Thoracic aorta (tissue), 2 donors: ENCODE data around the gene DPF3. TPM values are rescaled to one million over a fixed set of nuclear protein-coding genes. Genes with fewer than 3 reads are reported as not detected.

ENCODE experiments used
- ATAC-seq: fragments of 150-250 bp; one replicate; pipeline ENCODE4 v1.8.0; 2017; ENCODE audit warnings: low read depth; ENCODE audit not compliant: insufficient number of reproducible peaks, low FRiP score
- DNase-seq: peaks from one replicate; pipeline ENCODE4 v3.0.0-alpha.2; 2020; ENCODE audit warnings: low spot score
- H3K27ac ChIP-seq, 2 donors: fragments of 200-600 bp; sonication (generic); 1 replicate in 1 of 2; 2 replicates in 1 of 2; pipeline ENCODE4 v1.5.1; 2016; ENCODE audit warnings: mild to moderate bottlenecking in 2 of 2, moderate library complexity in 2 of 2
- H3K27me3 ChIP-seq: fragments of 200-600 bp; sonication (generic); replicated peaks from 2 replicates; pipeline ENCODE4 v1.6.0; 2016; ENCODE audit warnings: mild to moderate bottlenecking; ENCODE audit not compliant: insufficient read depth
- H3K36me3 ChIP-seq: fragments of 200-600 bp; sonication (generic); one replicate; pipeline ENCODE4 v1.5.1; 2016
- H3K4me1 ChIP-seq, 2 donors: fragments of 200-600 bp; sonication (generic); 1 replicate in 1 of 2; 2 replicates in 1 of 2; pipeline versions ENCODE4 v1.5.1 to v1.6.0; 2016; ENCODE audit warnings: low read depth in 2 of 2, mild to moderate bottlenecking in 1 of 2; ENCODE audit not compliant: control insufficient read depth in 1 of 2
- H3K4me3 ChIP-seq: fragments of 200-600 bp; sonication (generic); 2 replicates; pipeline ENCODE4 v1.5.1; 2016; ENCODE audit warnings: mild to moderate bottlenecking
- H3K9me3 ChIP-seq: fragments of 200-600 bp; sonication (generic); 2 replicates; pipeline ENCODE4 v1.5.1; 2016
- CTCF ChIP-seq: fragments of 200-600 bp; sonication (generic); IDR thresholded peaks from one replicate; pipeline ENCODE4 v1.5.1; 2019; ENCODE audit warnings: antibody characterized with exemption
- total RNA-seq, 2 donors: library from RNA; depleted of rRNA; stranded (reverse); fragments of >200 nt; gene quantifications; one replicate each; pipeline versions ENCODE4 v1.1.0 to v1.2.3, GENCODE V29; 2016

DPF3 gene
- total RNA-seq, 2 donors from 2014 or later, result 2.2 to 8.9 TPM

DNA sequence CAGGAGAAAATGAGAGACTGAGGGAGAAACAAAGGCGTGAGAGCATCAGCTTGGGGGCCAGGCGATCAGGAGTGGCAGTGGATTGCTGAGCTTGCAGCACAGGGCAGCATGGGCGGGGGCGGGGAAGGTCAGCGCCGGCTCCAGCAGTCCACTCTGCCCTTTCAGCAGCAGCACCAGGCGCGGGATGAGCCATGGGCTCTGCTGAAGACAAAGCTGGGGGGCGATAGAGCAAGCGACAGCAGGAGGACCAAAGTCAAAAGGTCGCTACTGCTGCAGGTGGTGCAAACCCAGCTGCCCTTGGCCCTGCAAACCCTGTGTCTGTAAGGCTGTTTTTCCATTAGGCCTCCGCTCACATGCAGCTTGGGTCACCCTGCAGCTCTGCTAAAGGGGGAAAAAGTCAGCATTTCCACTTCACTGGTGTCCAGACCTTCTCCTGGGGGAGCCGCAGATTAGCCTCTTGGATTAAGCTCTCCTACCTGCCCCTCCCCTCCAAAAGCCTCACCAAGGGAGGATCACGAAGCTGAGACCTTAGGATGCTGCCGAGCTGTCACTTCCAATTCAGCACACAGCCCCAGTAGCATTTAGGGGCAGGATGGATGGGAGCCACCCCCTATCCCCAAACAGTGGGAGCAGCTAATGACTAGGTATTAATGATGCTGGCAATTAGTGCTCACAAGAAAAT is 204.8 kb downstream of the DPF3 start:
- DNase-seq, result no peak
- no peaks in the 10 kb centered on the region for H3K4me1 ChIP-seq
- H3K27me3 ChIP-seq, result no peaks in the 10 kb centered on the region
- no peak overlapping the region for H3K4me3 ChIP-seq
- ATAC-seq, result no peak
- H3K27ac ChIP-seq, result no peak overlapping the region
- H3K9me3 ChIP-seq, result no peaks in the 10 kb centered on the region
- no peak for TF ChIP-seq CTCF
- peaks cover 4% of the 10 kb centered on the region for H3K36me3 ChIP-seq

DNA sequence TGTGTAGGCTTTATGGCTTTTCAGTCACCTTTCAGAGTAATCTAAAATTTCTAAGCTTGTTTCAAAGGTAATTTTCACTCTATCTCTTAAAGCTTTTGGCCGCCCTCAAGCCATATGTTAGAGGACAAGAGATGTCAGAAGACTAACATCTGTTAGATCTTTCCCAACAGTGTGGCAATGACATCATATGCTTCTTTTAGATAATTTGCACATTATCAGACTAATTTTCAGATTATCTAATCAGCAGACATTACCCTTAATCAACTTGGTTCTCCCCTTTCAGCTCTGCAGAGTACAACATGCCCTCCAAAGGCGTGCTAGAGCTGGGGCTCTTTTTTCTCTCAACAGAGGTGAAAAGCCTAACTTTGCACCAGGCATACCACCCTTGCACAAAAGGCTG is 207.1 kb downstream of the DPF3 start:
- Histone ChIP-seq H3K4me3 (no peak overlapping the region), H3K4me1 (no peaks in the 10 kb centered on the region), H3K27me3 (no peaks in the 10 kb centered on the region), H3K27ac (no peak overlapping the region), H3K36me3 (no peaks in the 10 kb centered on the region), H3K9me3 (no peaks in the 10 kb centered on the region)
- ATAC-seq, result no peak
- no peak for TF ChIP-seq CTCF
- DNase-seq, result no peak

DNA sequence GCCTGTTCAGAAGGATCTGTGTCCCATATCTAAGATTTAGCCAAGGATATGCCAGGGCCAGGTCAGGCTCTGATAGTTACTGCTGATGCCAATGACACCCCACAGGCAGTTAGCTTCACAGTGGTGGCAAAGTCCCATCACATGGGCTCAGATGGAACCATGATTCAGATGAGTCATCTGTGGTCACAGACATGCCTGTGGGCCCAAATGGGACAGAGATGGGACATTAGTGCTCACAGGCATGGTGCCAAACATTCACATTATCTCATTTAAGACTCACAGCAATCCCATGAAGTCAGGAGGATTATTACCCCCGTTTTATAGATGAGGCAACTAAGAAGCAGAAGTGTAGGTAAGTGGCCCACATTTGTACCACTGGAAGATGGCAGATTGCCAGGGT is 207.8 kb downstream of the DPF3 start:
- DNase-seq (no peak), ATAC-seq (no peak)
- no peak for TF ChIP-seq CTCF
- Histone ChIP-seq H3K4me3 (no peak overlapping the region), H3K27me3 (no peaks in the 10 kb centered on the region), H3K4me1 (no peaks in the 10 kb centered on the region), H3K27ac (no peak overlapping the region), H3K9me3 (no peaks in the 10 kb centered on the region), H3K36me3 (no peaks in the 10 kb centered on the region)

- Histone ChIP-seq H3K36me3 (no peaks in the 10 kb centered on the region), H3K4me1 (no peaks in the 10 kb centered on the region), H3K27ac (no peak overlapping the region), H3K9me3 (no peaks in the 10 kb centered on the region), H3K4me3 (no peak overlapping the region), H3K27me3 (no peaks in the 10 kb centered on the region)
- TF ChIP-seq CTCF, result no peak
- DNase-seq, result no peak
- ATAC-seq, result no peak
Observed at GRCh38 chr14:72685456-72685855, 208.4 kb downstream of the DPF3 start.

DNA sequence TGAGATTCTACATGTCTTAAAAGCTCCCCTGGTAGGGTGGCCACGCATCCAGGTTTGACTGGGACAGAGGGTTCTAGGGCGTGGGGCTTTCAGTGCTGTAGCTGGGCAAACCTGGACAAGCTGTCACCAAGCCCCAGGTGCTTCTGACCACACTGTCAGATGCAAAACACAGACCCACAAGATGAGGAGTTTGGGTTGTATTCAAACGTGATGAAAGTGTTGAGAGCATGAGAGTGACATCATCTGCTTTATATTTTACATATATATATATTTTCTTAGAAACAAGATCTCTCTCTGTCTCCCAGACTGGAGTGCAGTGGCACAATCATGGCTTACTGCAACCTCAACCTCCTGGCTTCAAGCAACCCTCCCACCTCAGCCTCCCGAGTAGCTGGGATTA is 210.1 kb downstream of the DPF3 start:
- no peaks in the 10 kb centered on the region for H3K9me3 ChIP-seq
- ATAC-seq, result no peak
- H3K27ac ChIP-seq, result no peak overlapping the region
- no peaks in the 10 kb centered on the region for H3K36me3 ChIP-seq
- no peaks in the 10 kb centered on the region for H3K27me3 ChIP-seq
- TF ChIP-seq CTCF, result no peak
- no peak overlapping the region for H3K4me3 ChIP-seq
- H3K4me1 ChIP-seq, result peaks cover 0 to 8% of the 10 kb centered on the region in 2 donors
- no peak for DNase-seq
